Neutrophil (primary cell): ENCODE results near the gene STRADB.
"Not testable (repeated sequence)": the region's sequence is repeated elsewhere in the genome, so short reads cannot be mapped to it uniquely, and the experiment has no call there.

Source experiments
- H3K27ac ChIP-seq: fragments of 200-600 bp; sonication (generic); 2 replicates; pipeline ENCODE4 v1.5.1; 2016; ENCODE audit warnings: mild to moderate bottlenecking, moderate library complexity
- H3K27me3 ChIP-seq: fragments of 200-600 bp; sonication (generic); 2 replicates; pipeline ENCODE4 v1.6.0; 2016; ENCODE audit warnings: mild to moderate bottlenecking
- H3K36me3 ChIP-seq: fragments of 200-600 bp; sonication (generic); 2 replicates; pipeline ENCODE4 v1.5.1; 2017
- H3K4me1 ChIP-seq, 2 experiments: fragments of 200-600 bp in 1 of 2; sonication (generic) in 1 of 2; 1 replicate in 1 of 2; 2 replicates in 1 of 2; pipeline versions ENCODE4 v1.5.1 to v1.6.1; 2013 to 2016; ENCODE audit warnings: low read depth in 1 of 2, low read length in 1 of 2, mild to moderate bottlenecking in 1 of 2, moderate library complexity in 1 of 2; ENCODE audit not compliant: control insufficient read depth in 1 of 2, insufficient read depth in 1 of 2
- H3K4me3 ChIP-seq, 2 experiments: fragments of 200-600 bp in 1 of 2; sonication (generic) in 1 of 2; 1 replicate in 1 of 2; 2 replicates in 1 of 2; pipeline ENCODE4 v1.5.1; 2013 to 2016; ENCODE audit warnings: low read depth in 1 of 2, low read length in 1 of 2, mild to moderate bottlenecking in 1 of 2, moderate library complexity in 1 of 2
- H3K9me3 ChIP-seq: fragments of 200-600 bp; sonication (generic); 2 replicates; pipeline ENCODE4 v1.5.1; 2016
- CTCF ChIP-seq: fragments of 200-600 bp; sonication (generic); IDR thresholded peaks from 2 replicates; pipeline ENCODE4 v1.5.1; 2016; ENCODE audit warnings: antibody characterized with exemption

STRADB gene

GRCh38 chr2:201472411-201472810 is 20.9 kb downstream of the STRADB start:
- no peaks in the 10 kb centered on the region for H3K9me3 ChIP-seq
- H3K36me3 ChIP-seq = peaks cover 9% of the 10 kb centered on the region
- no peaks in the 10 kb centered on the region for H3K4me1 ChIP-seq
- H3K27me3 ChIP-seq = no peaks in the 10 kb centered on the region
- no peak for TF ChIP-seq CTCF
- H3K4me3 ChIP-seq = no peak overlapping the region
- H3K27ac ChIP-seq = no peak overlapping the region

GRCh38 chr2:201482543-201482942 is 31.0 kb downstream of the STRADB start:
- TF ChIP-seq CTCF = no peak
- no peaks in the 10 kb centered on the region for H3K4me1 ChIP-seq
- no peaks in the 10 kb centered on the region for H3K27me3 ChIP-seq
- no peaks in the 10 kb centered on the region for H3K36me3 ChIP-seq
- H3K9me3 ChIP-seq = no peaks in the 10 kb centered on the region
- H3K4me3 ChIP-seq = no peak overlapping the region
- H3K27ac ChIP-seq = no peak overlapping the region

- no peak overlapping the region for H3K4me3 ChIP-seq
- no peak overlapping the region for H3K27ac ChIP-seq
- no peaks in the 10 kb centered on the region for H3K9me3 ChIP-seq
- TF ChIP-seq CTCF = no peak
- H3K4me1 ChIP-seq = no peaks in the 10 kb centered on the region
- no peaks in the 10 kb centered on the region for H3K36me3 ChIP-seq
- H3K27me3 ChIP-seq = no peaks in the 10 kb centered on the region
Measured at GRCh38 chr2:201483342-201483741, 31.8 kb downstream of the STRADB start.

DNA sequence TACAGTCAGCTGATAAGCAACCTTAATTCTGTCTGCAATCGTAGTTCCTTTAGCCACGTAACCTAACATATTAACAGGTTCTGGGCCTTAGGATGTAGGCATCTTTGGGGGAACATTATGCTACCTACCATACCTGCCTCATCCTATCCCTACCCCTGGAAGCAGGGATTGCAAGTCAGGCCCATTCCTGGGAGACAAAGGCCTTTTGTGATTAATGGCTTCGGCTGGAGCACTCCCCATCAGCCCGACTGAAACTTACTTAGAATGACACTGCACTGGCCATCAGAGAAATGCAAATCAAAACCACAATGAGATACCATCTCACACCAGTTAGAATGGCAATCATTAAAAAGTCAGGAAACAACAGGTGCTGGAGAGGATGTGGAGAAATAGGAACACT is 32.2 kb downstream of the STRADB start:
- H3K4me1 ChIP-seq, H3K36me3 ChIP-seq, H3K9me3 ChIP-seq, H3K27me3 ChIP-seq, H3K4me3 ChIP-seq, H3K27ac ChIP-seq: not testable (repeated sequence)

- H3K4me3 ChIP-seq = no peak overlapping the region
- H3K27me3 ChIP-seq = no peaks in the 10 kb centered on the region
- no peak overlapping the region for H3K27ac ChIP-seq
- no peaks in the 10 kb centered on the region for H3K36me3 ChIP-seq
- no peaks in the 10 kb centered on the region for H3K9me3 ChIP-seq
- H3K4me1 ChIP-seq = no peaks in the 10 kb centered on the region
- no peak for TF ChIP-seq CTCF
Measured at GRCh38 chr2:201484805-201485204, 33.3 kb downstream of the STRADB start.

GRCh38 chr2:201490291-201490690 is 38.8 kb downstream of the STRADB start:
- Histone ChIP-seq H3K4me1 (no peaks in the 10 kb centered on the region), H3K27ac (no peak overlapping the region), H3K9me3 (no peaks in the 10 kb centered on the region), H3K27me3 (peaks cover 9% of the 10 kb centered on the region), H3K4me3 (no peak overlapping the region), H3K36me3 (no peaks in the 10 kb centered on the region)
- no peak for TF ChIP-seq CTCF
